ENCODE measurements around the gene TPSAB1. TPM values are rescaled to one million over a fixed set of nuclear protein-coding genes. Genes with fewer than 3 reads are reported as not detected.
"Not testable (repeated sequence)": the region's sequence is repeated elsewhere in the genome, so short reads cannot be mapped to it uniquely, and the experiment has no call there.

TPSAB1 gene
- total and polyA plus RNA-seq, 5 donors from 2014 or later, result not detected

- H3K27ac Mint-ChIP-seq, H3K27me3 Mint-ChIP-seq, H3K4me3 Mint-ChIP-seq: not testable (repeated sequence)
These were observed 7.5 kb downstream of the TPSAB1 start for GRCh38 chr16:1247903-1248537.

GRCh38 chr16:1249031-1249755, 8.7 kb downstream of the TPSAB1 start:
- H3K27me3 ChIP-seq (ENCODE audit: control insufficient read depth, insufficient read depth, low read length); H3K4me3 Mint-ChIP-seq; H3K9me3 ChIP-seq (ENCODE audit: control insufficient read depth in 2 of 2, low read length in 2 of 2); H3K36me3 Mint-ChIP-seq; DNase-seq; H3K4me1 ChIP-seq (ENCODE audit: control insufficient read depth, insufficient read depth, low read length, poor library complexity, severe bottlenecking); H3K27me3 Mint-ChIP-seq; H3K36me3 ChIP-seq (ENCODE audit: control insufficient read depth, insufficient read depth, low read length); H3K27ac ChIP-seq (ENCODE audit: insufficient read depth, low read length, poor library complexity, severe bottlenecking); H3K4me1 Mint-ChIP-seq; H3K9me3 Mint-ChIP-seq; H3K27ac Mint-ChIP-seq; H3K4me3 ChIP-seq (ENCODE audit: low read depth, low read length): not testable (repeated sequence)
- ATAC-seq (ENCODE audit: low read depth in 2 of 2), result peak; percentile 67 to 71

More at GRCh38 chr16:1247903-1248537, 7.5 kb downstream of the TPSAB1 start:
- H3K27ac ChIP-seq (ENCODE audit: insufficient read depth, low read length, poor library complexity, severe bottlenecking); DNase-seq; H3K27me3 ChIP-seq (ENCODE audit: control insufficient read depth, insufficient read depth, low read length); H3K36me3 ChIP-seq (ENCODE audit: control insufficient read depth, insufficient read depth, low read length); ATAC-seq (ENCODE audit: low read depth in 2 of 2); H3K4me1 ChIP-seq (ENCODE audit: control insufficient read depth, insufficient read depth, low read length, poor library complexity, severe bottlenecking); H3K4me1 Mint-ChIP-seq; H3K4me3 ChIP-seq (ENCODE audit: low read depth, low read length); H3K36me3 Mint-ChIP-seq; H3K9me3 ChIP-seq (ENCODE audit: control insufficient read depth in 2 of 2, low read length in 2 of 2); H3K9me3 Mint-ChIP-seq: not testable (repeated sequence)

GRCh38 chr16:1253701-1254364, 13.3 kb downstream of the TPSAB1 start:
- DNase-seq; H3K27me3 ChIP-seq (ENCODE audit: control insufficient read depth, insufficient read depth, low read length); H3K9me3 Mint-ChIP-seq; ATAC-seq (ENCODE audit: low read depth in 2 of 2); H3K4me1 Mint-ChIP-seq; H3K4me3 ChIP-seq (ENCODE audit: low read depth, low read length); H3K9me3 ChIP-seq (ENCODE audit: control insufficient read depth in 2 of 2, low read length in 2 of 2); H3K36me3 ChIP-seq (ENCODE audit: control insufficient read depth, insufficient read depth, low read length); H3K4me1 ChIP-seq (ENCODE audit: control insufficient read depth, insufficient read depth, low read length, poor library complexity, severe bottlenecking); H3K36me3 Mint-ChIP-seq; H3K27ac ChIP-seq (ENCODE audit: insufficient read depth, low read length, poor library complexity, severe bottlenecking); H3K4me3 Mint-ChIP-seq; H3K27ac Mint-ChIP-seq; H3K27me3 Mint-ChIP-seq: not testable (repeated sequence)

- H3K4me1 ChIP-seq (ENCODE audit: control insufficient read depth, insufficient read depth, low read length, poor library complexity, severe bottlenecking); H3K36me3 ChIP-seq (ENCODE audit: control insufficient read depth, insufficient read depth, low read length); H3K4me3 ChIP-seq (ENCODE audit: low read depth, low read length); H3K36me3 Mint-ChIP-seq; H3K27me3 ChIP-seq (ENCODE audit: control insufficient read depth, insufficient read depth, low read length); H3K9me3 ChIP-seq (ENCODE audit: control insufficient read depth in 2 of 2, low read length in 2 of 2); H3K4me3 Mint-ChIP-seq; ATAC-seq (ENCODE audit: low read depth in 2 of 2); DNase-seq; H3K4me1 Mint-ChIP-seq; H3K27me3 Mint-ChIP-seq; H3K27ac Mint-ChIP-seq; H3K27ac ChIP-seq (ENCODE audit: insufficient read depth, low read length, poor library complexity, severe bottlenecking); H3K9me3 Mint-ChIP-seq: not testable (repeated sequence)
These were observed 14.3 kb downstream of the TPSAB1 start for GRCh38 chr16:1254821-1255220.

- H3K4me3 ChIP-seq (ENCODE audit: low read depth, low read length); H3K4me1 ChIP-seq (ENCODE audit: control insufficient read depth, insufficient read depth, low read length, poor library complexity, severe bottlenecking); H3K27ac ChIP-seq (ENCODE audit: insufficient read depth, low read length, poor library complexity, severe bottlenecking); H3K27me3 Mint-ChIP-seq; H3K27ac Mint-ChIP-seq; H3K9me3 ChIP-seq (ENCODE audit: control insufficient read depth in 2 of 2, low read length in 2 of 2); H3K4me1 Mint-ChIP-seq; H3K36me3 ChIP-seq (ENCODE audit: control insufficient read depth, insufficient read depth, low read length); H3K36me3 Mint-ChIP-seq; H3K27me3 ChIP-seq (ENCODE audit: control insufficient read depth, insufficient read depth, low read length); H3K4me3 Mint-ChIP-seq; H3K9me3 Mint-ChIP-seq; DNase-seq: not testable (repeated sequence)
- peak in 1 of 2 donors; percentile 11 for ATAC-seq (ENCODE audit: low read depth in 2 of 2)
These were observed 15.0 kb downstream of the TPSAB1 start, which contains the start of gene TPSD1 for GRCh38 chr16:1255276-1256122. TPSD1 (plus strand) TSS chr16:1256069; CDS start chr16:1256281, 212 bp downstream.

- not testable (repeated sequence) for H3K27me3 ChIP-seq (ENCODE audit: control insufficient read depth, insufficient read depth, low read length); H3K9me3 Mint-ChIP-seq; H3K4me3 Mint-ChIP-seq; ATAC-seq (ENCODE audit: low read depth in 2 of 2); H3K27ac Mint-ChIP-seq; H3K4me1 Mint-ChIP-seq; H3K36me3 ChIP-seq (ENCODE audit: control insufficient read depth, insufficient read depth, low read length); H3K9me3 ChIP-seq (ENCODE audit: control insufficient read depth in 2 of 2, low read length in 2 of 2); H3K27ac ChIP-seq (ENCODE audit: insufficient read depth, low read length, poor library complexity, severe bottlenecking); DNase-seq; H3K36me3 Mint-ChIP-seq; H3K4me3 ChIP-seq (ENCODE audit: low read depth, low read length); H3K4me1 ChIP-seq (ENCODE audit: control insufficient read depth, insufficient read depth, low read length, poor library complexity, severe bottlenecking)
- H3K27me3 Mint-ChIP-seq, result peaks cover 10% of the 10 kb centered on the region
These were observed 15.9 kb downstream of the TPSAB1 start for GRCh38 chr16:1256296-1256873.

GRCh38 chr16:1256874-1257322, 16.4 kb downstream of the TPSAB1 start:
- DNase-seq (no peak), ATAC-seq (ENCODE audit: low read depth in 2 of 2) (no peak)
- Mint-ChIP-seq H3K27ac (no peak overlapping the region), H3K4me1 (peaks cover 0 to 7% (median 1%) of the 10 kb centered on the region in 4 donors), H3K4me3 (no peak overlapping the region), H3K27me3 (peaks cover 10% of the 10 kb centered on the region), H3K9me3 (no peaks in the 10 kb centered on the region), H3K36me3 (no peaks in the 10 kb centered on the region)
- Histone ChIP-seq H3K27ac (ENCODE audit: insufficient read depth, low read length, poor library complexity, severe bottlenecking) (no peak overlapping the region), H3K9me3 (ENCODE audit: control insufficient read depth in 2 of 2, low read length in 2 of 2) (no peaks in the 10 kb centered on the region), H3K36me3 (ENCODE audit: control insufficient read depth, insufficient read depth, low read length) (no peaks in the 10 kb centered on the region), H3K4me1 (ENCODE audit: control insufficient read depth, insufficient read depth, low read length, poor library complexity, severe bottlenecking) (peaks cover 8% of the 10 kb centered on the region), H3K4me3 (ENCODE audit: low read depth, low read length) (no peak overlapping the region), H3K27me3 (ENCODE audit: control insufficient read depth, insufficient read depth, low read length) (no peaks in the 10 kb centered on the region)

Data from CD4-positive, CD25-positive, alpha-beta regulatory T cell (primary cell).